H1 (cell line): ENCODE measurements around the gene MARK3. TPM values are rescaled to one million over a fixed set of nuclear protein-coding genes. Genes with fewer than 3 reads are reported as not detected.

Experiments
- CTCF ChIA-PET: fragments of 300-600 bp; sonication (Branson Sonifier 250); formaldehyde crosslinking; loops from one replicate; lab custom pipeline; 2021; ENCODE audit not compliant: partially characterized antibody; lab: Charles Lee
- POLR2A ChIA-PET: fragments of 300-600 bp; sonication (Branson Sonifier 250); formaldehyde crosslinking; loops from one replicate; lab custom pipeline; 2021; ENCODE audit warnings: inconsistent platforms; ENCODE audit not compliant: partially characterized antibody; lab: Charles Lee
- DNase-seq, 2 experiments: peaks; one replicate each; pipeline versions ENCODE4 v3.0.0 to v3.0.0-alpha.2; 2010 to 2022; ENCODE audit warnings: low spot score in 2 of 2, low read depth in 1 of 2, mixed read lengths in 1 of 2
- FAIRE-seq: peaks from 2 replicates; lab custom pipeline; 2011; peaks lifted over from hg19 to GRCh38; lab: Jason Lieb, UNC
- H2AFZ ChIP-seq: 2 replicates; pipeline ENCODE4 v1.8.1; 2012; ENCODE audit warnings: low read length, inconsistent platforms
- H2AK5ac ChIP-seq: 2 replicates; pipeline ENCODE4 v1.6.1; 2013; ENCODE audit warnings: low read depth, low read length
- H2BK120ac ChIP-seq: replicated peaks from 2 replicates; pipeline ENCODE3; 2013; ENCODE audit warnings: low read depth, low read length, inconsistent platforms
- H2BK12ac ChIP-seq: 2 replicates; pipeline ENCODE4 v1.6.1; 2013; ENCODE audit warnings: low read depth, low read length
- H2BK15ac ChIP-seq: 2 replicates; pipeline ENCODE4 v1.6.1; 2013; ENCODE audit warnings: low read length
- H2BK20ac ChIP-seq: 2 replicates; pipeline ENCODE4 v1.6.1; 2013; ENCODE audit warnings: low read length
- H2BK5ac ChIP-seq: 2 replicates; pipeline ENCODE4 v1.6.1; 2013; ENCODE audit warnings: low read depth, low read length
- H3K14ac ChIP-seq: 2 replicates; pipeline ENCODE4 v1.6.1; 2013; ENCODE audit warnings: inconsistent platforms; ENCODE audit not compliant: insufficient read length
- H3K18ac ChIP-seq: 2 replicates; pipeline ENCODE4 v1.6.1; 2013; ENCODE audit warnings: low read length; ENCODE audit errors: extremely low read depth
- H3K23ac ChIP-seq: 2 replicates; pipeline ENCODE4 v1.6.1; 2013; ENCODE audit warnings: inconsistent platforms; ENCODE audit not compliant: insufficient read length
- H3K23me2 ChIP-seq: 2 replicates; pipeline ENCODE4 v1.6.1; 2013; ENCODE audit warnings: low read depth, low read length
- H3K27ac ChIP-seq: 2 replicates; pipeline ENCODE4 v1.6.1; 2011; ENCODE audit warnings: low read depth, low read length, inconsistent platforms
- H3K27me3 ChIP-seq, 4 experiments: replicated peaks in 1 of 4; 1 replicate in 1 of 4; 2 replicates in 3 of 4; pipeline versions ENCODE4 v1.6.1 to v1.8.1; 2011 to 2013; ENCODE audit warnings: low read length in 3 of 4, mild to moderate bottlenecking in 3 of 4, inconsistent platforms in 2 of 4, mixed read lengths in 2 of 4, moderate library complexity in 1 of 4; ENCODE audit not compliant: control insufficient read depth in 3 of 4, insufficient read depth in 3 of 4; ENCODE audit errors: extremely low read depth in 1 of 4
- H3K36me3 ChIP-seq, 4 experiments: 2 replicates each; pipeline versions ENCODE4 v1.6.1 to v1.8.1; 2011 to 2013; ENCODE audit warnings: mild to moderate bottlenecking in 4 of 4, low read length in 3 of 4, moderate library complexity in 2 of 4, control low read depth in 1 of 4, inconsistent platforms in 1 of 4; ENCODE audit not compliant: insufficient read depth in 4 of 4, control insufficient read depth in 2 of 4
- H3K4ac ChIP-seq: replicated peaks from 2 replicates; pipeline ENCODE3; 2013; ENCODE audit warnings: low read length, low read depth, mixed read lengths, inconsistent platforms; ENCODE audit not compliant: insufficient read length
- H3K4me1 ChIP-seq, 4 experiments: replicated peaks in 1 of 4; 1 replicate in 1 of 4; 2 replicates in 3 of 4; pipeline versions ENCODE4 v1.6.1 to v1.8.1; 2011 to 2013; ENCODE audit warnings: low read length in 3 of 4, inconsistent platforms in 2 of 4, mixed read lengths in 1 of 4; ENCODE audit not compliant: insufficient read depth in 4 of 4, control insufficient read depth in 3 of 4
- H3K4me2 ChIP-seq, 2 experiments: 2 replicates each; pipeline versions ENCODE4 v1.6.1 to v1.8.1; 2011 to 2013; ENCODE audit warnings: low read depth in 2 of 2, low read length in 2 of 2, control low read depth in 1 of 2, inconsistent platforms in 1 of 2, mild to moderate bottlenecking in 1 of 2; ENCODE audit not compliant: insufficient read depth in 1 of 2
- H3K4me3 ChIP-seq, 4 experiments: fragments of 200-600, 300-600 bp in 1 of 4; sonication (generic), shearing (Covaris generic), sonication (Bioruptor Twin) in 1 of 4; 2 replicates each; pipeline versions ENCODE4 v1.5.1 to v1.8.1; 2011 to 2016; ENCODE audit warnings: low read length in 4 of 4, low read depth in 3 of 4, control low read depth in 2 of 4, inconsistent platforms in 2 of 4, mild to moderate bottlenecking in 2 of 4, mixed read lengths in 1 of 4, moderate library complexity in 1 of 4; ENCODE audit not compliant: insufficient read depth in 2 of 4; ENCODE audit errors: extremely low read depth in 1 of 4
- H3K56ac ChIP-seq: replicated peaks from 2 replicates; pipeline ENCODE3; 2013; ENCODE audit warnings: low read depth, mild to moderate bottlenecking, mixed read lengths, low read length, inconsistent platforms; ENCODE audit not compliant: insufficient read length
- H3K79me1 ChIP-seq: 2 replicates; pipeline ENCODE4 v1.6.1; 2013; ENCODE audit warnings: low read depth, low read length, control low read depth
- H3K79me2 ChIP-seq, 2 experiments: 2 replicates each; pipeline versions ENCODE4 v1.6.1 to v1.8.1; 2012 to 2013; ENCODE audit warnings: low read length in 2 of 2, mild to moderate bottlenecking in 2 of 2, inconsistent platforms in 1 of 2; ENCODE audit not compliant: insufficient read depth in 2 of 2, control insufficient read depth in 1 of 2
- H3K9ac ChIP-seq, 4 experiments: replicated peaks in 1 of 4; 1 replicate in 1 of 4; 2 replicates in 3 of 4; pipeline versions ENCODE4 v1.6.1 to v1.8.1; 2011 to 2013; ENCODE audit warnings: low read depth in 3 of 4, low read length in 3 of 4, control low read depth in 2 of 4, mild to moderate bottlenecking in 2 of 4, moderate library complexity in 2 of 4, inconsistent platforms in 1 of 4; ENCODE audit errors: extremely low read depth in 1 of 4
- H3K9me3 ChIP-seq, 2 experiments: 2 replicates each; pipeline versions ENCODE4 v1.6.1 to v1.8.1; 2012 to 2013; ENCODE audit warnings: mild to moderate bottlenecking in 2 of 2, moderate library complexity in 2 of 2, control low read depth in 1 of 2, inconsistent platforms in 1 of 2, low read depth in 1 of 2, low read length in 1 of 2, mixed read lengths in 1 of 2; ENCODE audit not compliant: insufficient read depth in 2 of 2
- H4K20me1 ChIP-seq, 2 experiments: replicated peaks in 1 of 2; 2 replicates each; pipeline versions ENCODE3 to v1.8.1; 2011 to 2013; ENCODE audit warnings: inconsistent platforms in 2 of 2, low read length in 2 of 2, mild to moderate bottlenecking in 1 of 2; ENCODE audit not compliant: insufficient read depth in 2 of 2, control insufficient read depth in 1 of 2
- H4K5ac ChIP-seq: 2 replicates; pipeline ENCODE4 v1.6.1; 2013; ENCODE audit warnings: low read length, low read depth, mixed read lengths, inconsistent platforms; ENCODE audit not compliant: insufficient read length
- H4K8ac ChIP-seq: 2 replicates; pipeline ENCODE4 v1.8.0; 2013; ENCODE audit warnings: mild to moderate bottlenecking, moderate library complexity, low read length, inconsistent platforms; ENCODE audit not compliant: insufficient read depth; ENCODE audit errors: extremely low read depth
- H4K91ac ChIP-seq: replicated peaks from 2 replicates; pipeline ENCODE3; 2013; ENCODE audit warnings: low read length, mixed read lengths, inconsistent platforms; ENCODE audit not compliant: insufficient read length
- TAF7 ChIP-seq: optimal IDR thresholded peaks from 2 replicates; pipeline ENCODE3; 2011; ENCODE audit warnings: low read depth, mild to moderate bottlenecking, inconsistent platforms, low read length, moderate library complexity, borderline replicate concordance
- WGBS, 2 experiments: shearing (Covaris generic) in 1 of 2; methylation state at CpG; one replicate each; pipeline versions ENCODE4 v1.1.6 to v1.1.7; 2013 to 2015; ENCODE audit warnings: low lambda C conversion rate in 2 of 2, mixed read lengths in 2 of 2, inconsistent platforms in 1 of 2, low coverage in 1 of 2, missing lambda C conversion rate in 1 of 2; ENCODE audit not compliant: insufficient replicate concordance in 2 of 2, insufficient coverage in 1 of 2, insufficient read length in 1 of 2; ENCODE audit errors: extremely low coverage in 1 of 2, missing lambda C conversion rate in 1 of 2; 5-methylcytosine and 5-hydroxymethylcytosine counted together
- polyA plus RNA-seq, 7 experiments: library from polyadenylated mRNA; depleted of rRNA in 3 of 7; stranded (reverse) in 5 of 7; unstranded in 2 of 7; fragments of >200 nt in 5 of 7; fragments of 200-250 nt in 2 of 7; gene quantifications; 1 replicate in 5 of 7; 2 replicates in 1 of 7; 4 replicates in 1 of 7; pipeline versions ENCODE4 v1.2.1 to v1.2.3, GENCODE V29; 2011 to 2013; ENCODE audit warnings: missing spikeins in 2 of 7, mixed read lengths in 2 of 7
- total RNA-seq: library from RNA; stranded (reverse); fragmentation: NEBNext Ultra II Directional; extraction: Animal tissue kit (Norgen Biotek cat#: 25700); gene quantifications from 2 replicates; pipeline ENCODE4 v1.2.1, GENCODE V29; 2021

MARK3 gene
- total and polyA plus RNA-seq, 2 of the 8 experiments (the other 6 are each of a cell fraction or from before 2014, with no cell fraction given) = 39.4 to 76.9 TPM

DNA sequence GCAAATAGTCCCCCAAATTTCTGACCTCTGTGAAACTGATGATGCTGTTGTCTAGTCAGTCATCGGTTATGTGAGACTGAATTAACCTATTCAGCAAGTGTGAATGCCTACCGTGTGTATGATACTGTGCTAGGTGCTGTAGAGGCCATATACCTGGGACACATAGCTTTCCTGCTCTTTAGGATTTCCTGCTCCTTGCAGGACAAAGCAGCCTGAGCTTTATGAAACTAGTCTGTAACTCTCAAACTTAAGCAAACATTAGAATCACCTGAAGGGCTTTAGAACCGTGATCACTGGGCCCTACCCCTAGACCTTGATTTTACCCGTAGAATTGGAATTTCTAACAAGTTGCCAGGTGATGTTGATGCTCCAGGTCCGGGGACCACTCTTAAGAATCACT is 6.9 kb downstream of the MARK3 start:
- Histone ChIP-seq H3K23me2 (no peaks in the 10 kb centered on the region), H3K9ac (no peak overlapping the region; a peak in 1 of 7 replicates), H3K27me3 (no peaks in the 10 kb centered on the region), H3K27ac (no peak overlapping the region), H2AFZ (no peak overlapping the region), H3K4me1 (peaks cover 0 to 6% (median 0%) of the 10 kb centered on the region in 4 experiments; a peak in 1 of 7 replicates), H2BK12ac (no peak overlapping the region), H3K4ac (no peak overlapping the region), H4K91ac (no peak overlapping the region), H2BK5ac (no peak overlapping the region), H2BK120ac (no peak overlapping the region), H3K4me2 (no peak overlapping the region), H3K79me2 (peaks cover 34 to 93% of the 10 kb centered on the region in 2 experiments), H4K8ac (no peak overlapping the region), H3K36me3 (no peaks in the 10 kb centered on the region), H2AK5ac (no peak overlapping the region), H3K56ac (no peak overlapping the region), H3K14ac (no peak overlapping the region), H2BK15ac (no peak overlapping the region), H3K9me3 (no peaks in the 10 kb centered on the region), H3K23ac (no peak overlapping the region), H3K79me1 (peaks cover 5% of the 10 kb centered on the region), H3K18ac (no peak overlapping the region), H3K4me3 (no peak overlapping the region), H4K20me1 (peaks cover 18 to 31% of the 10 kb centered on the region in 2 experiments), H4K5ac (no peak overlapping the region), H2BK20ac (no peak overlapping the region)
- no peak for TF ChIP-seq TAF7
- WGBS, 2 experiments = 93% methylated on average over 5 of the region's 5 CpGs; no CpG with 5 or more reads in 1 of the 2 experiments
- CTCF ChIA-PET = interaction anchor here (1.1 to 6.5 kb wide), 10 partner anchors 8 to 288 kb away, joined by 4 to 35 read pairs (median 6); no protein-coding TSS in a partner anchor
- FAIRE-seq (no peak), DNase-seq (no peak)
- POLR2A ChIA-PET = interaction anchor here (1.0 to 3.9 kb wide), 2 partner anchors 25 to 47 kb away, joined by 4 to 26 read pairs; no protein-coding TSS in a partner anchor
